Cardiac septum (tissue), 1 donor: Measurements from ENCODE around the gene OR2M3. TPM values are rescaled to one million over a fixed set of nuclear protein-coding genes. Genes with fewer than 3 reads are reported as not detected.

Experiments used
- total RNA-seq: library from RNA; stranded (reverse); fragmentation: NEBNext Ultra II Directional; extraction: Animal tissue kit (Norgen Biotek cat#: 25700); gene quantifications from one replicate; pipeline ENCODE4 v1.2.1, GENCODE V29; 2021
- donor health status: DM: no; HTN: no; CAD: no.

The OR2M3 gene
- total RNA-seq, 1 donor from 2014 or later = not detected

Other genes with a start within 250 kb of the OR2M3 start
- gene OR2L8, start 248.4 kb upstream of the OR2M3 start, total RNA-seq = not detected
- gene OR2AK2, start 232.0 kb upstream of the OR2M3 start, total RNA-seq = not detected
- not detected for gene OR2L5, start 183.6 kb upstream of the OR2M3 start, total RNA-seq
- gene OR2L2, start 167.2 kb upstream of the OR2M3 start, total RNA-seq = not detected
- not detected for gene OR2L3, start 150.4 kb upstream of the OR2M3 start, total RNA-seq
- gene OR2L13, start 102.1 kb upstream of the OR2M3 start, total RNA-seq = not detected
- not detected for gene OR2M5, start 52.1 kb upstream of the OR2M3 start, total RNA-seq
- not detected for gene OR2M2, start 22.4 kb upstream of the OR2M3 start, total RNA-seq
- not detected for gene OR2M4, start 34.2 kb downstream of the OR2M3 start, total RNA-seq
- not detected for gene OR2T33, start 80.7 kb downstream of the OR2M3 start, total RNA-seq
- not detected for gene OR2T12, start 106.2 kb downstream of the OR2M3 start, total RNA-seq
- not detected for gene OR2M7, start 127.3 kb downstream of the OR2M3 start, total RNA-seq
- gene OR14C36, start 151.5 kb downstream of the OR2M3 start, total RNA-seq = not detected
- gene OR2T4, start 164.4 kb downstream of the OR2M3 start, total RNA-seq = not detected
- not detected for gene OR2T6, start 178.5 kb downstream of the OR2M3 start, total RNA-seq
- gene OR2T1, start 205.8 kb downstream of the OR2M3 start, total RNA-seq = not detected
- not detected for gene OR2T2, start 248.4 kb downstream of the OR2M3 start, total RNA-seq